Adrenal gland (tissue), 12 donors: ENCODE results near the gene RELA. TPM values are rescaled to one million over a fixed set of nuclear protein-coding genes. Genes with fewer than 3 reads are reported as not detected.
"Not testable (repeated sequence)": the region's sequence is repeated elsewhere in the genome, so short reads cannot be mapped to it uniquely, and the experiment has no call there.

Experiments used
- DNase-seq, 7 donors: peaks; one replicate each; pipeline ENCODE4 v3.0.0-alpha.2; 2019 to 2020
- H3K27ac ChIP-seq, 5 donors: fragments of 200-600 bp; sonication (generic) in 4 of 5; 1 replicate in 3 of 5; 2 replicates in 2 of 5; pipeline versions ENCODE4 v1.5.1 to v1.8.0; 2016 to 2020; ENCODE audit warnings: mild to moderate bottlenecking in 1 of 5
- H3K27me3 ChIP-seq: fragments of 200-600 bp; 2 replicates; pipeline ENCODE4 v1.8.0; 2021
- H3K36me3 ChIP-seq, 2 donors: fragments of 200-600 bp; replicated peaks in 1 of 2; 1 replicate in 1 of 2; 2 replicates in 1 of 2; pipeline versions ENCODE4 v1.5.1 to v1.8.0; 2018 to 2022
- H3K4me1 ChIP-seq, 2 donors: fragments of 200-600 bp; replicated peaks in 1 of 2; 1 replicate in 1 of 2; 2 replicates in 1 of 2; pipeline versions ENCODE4 v1.5.1 to v1.8.0; 2018 to 2021
- H3K4me3 ChIP-seq, 4 donors: fragments of 200-600 bp; sonication (generic) in 3 of 4; one replicate each; pipeline ENCODE4 v1.5.1; 2016 to 2018
- H3K9me3 ChIP-seq, 3 donors: fragments of 200-600 bp; sonication (generic) in 1 of 3; replicated peaks in 1 of 3; 1 replicate in 2 of 3; 2 replicates in 1 of 3; pipeline versions ENCODE4 v1.5.1 to v1.8.0; 2016 to 2021
- POLR2A ChIP-seq, 2 donors: fragments of 450-650 bp; IDR thresholded peaks; one replicate each; pipeline ENCODE4 v1.6.1; 2017; ENCODE audit warnings: antibody characterized with exemption in 2 of 2, mild to moderate bottlenecking in 2 of 2, moderate library complexity in 1 of 2
- WGBS, 4 donors: extraction: QIAGEN DNeasy Blood & Tissue Kit in 2 of 4; methylation state at CpG; one replicate each; pipeline versions ENCODE4 v1.1.5 to v1.1.7; 2013 to 2017; 5-methylcytosine and 5-hydroxymethylcytosine counted together
- intact Hi-C, 2 donors: fragments of 100-400 bp; cut with DNase I; formaldehyde crosslinking; loops; one replicate each; pipeline versions ENCODE4 v1.14.1 to v1.15.0; 2022 to 2023
- polyA plus RNA-seq, 3 donors: library from polyadenylated mRNA; stranded (reverse); fragments of 200-250 nt in 2 of 3; fragments of 350-450 nt in 1 of 3; fragmentation: Illumina TruSeq in 1 of 3; extraction: RNeasy Lipid Tissue Mini Kit (QIAGEN cat#74804) in 1 of 3; gene quantifications; one replicate each; pipeline ENCODE4 v1.2.3, GENCODE V29; 2013 to 2014
- total RNA-seq, 9 donors: library from RNA; depleted of rRNA in 4 of 9; stranded (reverse); fragments of >200 nt in 4 of 9; fragments of 120-200 nt in 1 of 9; fragmentation: NEBNext Ultra II Directional in 1 of 9; extraction: Animal tissue kit (Norgen Biotek cat#: 25700) in 1 of 9; gene quantifications; one replicate each; pipeline versions ENCODE4 v1.1.0 to v1.2.4, GENCODE V29; 2013 to 2023
- TF ChIP-seq, protein P1 (sequence below), 6 experiments: fragments of 450-650 bp in 4 of 6; fragments of 200-600 bp in 2 of 6; sonication (generic) in 1 of 6; IDR thresholded peaks; 1 replicate in 5 of 6; 2 replicates in 1 of 6; pipeline versions ENCODE4 v1.5.1 to v1.8.0; 2016 to 2021; ENCODE audit warnings: antibody characterized with exemption in 6 of 6, mild to moderate bottlenecking in 2 of 6, moderate library complexity in 1 of 6
- donor health status: healthy with polysubstance abuse.
- donor health status: Bipolar disorder and iron deficiency.
- donor health status: DM: yes; HTN: yes; CAD: no.
- donor health status: DM: no; HTN: no; CAD: no.
- donor health status: DM: no; HTN: no; CAD: no.
- donor health status: DM: yes; HTN: yes; CAD: no.

The RELA gene
- total and polyA plus RNA-seq, 12 donors, result 19.3 to 76.2 (median 64.1) TPM

GRCh38 chr11:65639623-65640482 is 22.9 kb downstream of the RELA start:
- H3K27me3 ChIP-seq, result no peaks in the 10 kb centered on the region
- 57 to 82% (median 72%) methylated on average over 3 to 8 of the region's 8 CpGs for WGBS, 4 donors
- intact Hi-C loops, result no loop called here
- peak overlapping the region in 1 of 4 donors; percentile 72 for H3K4me3 ChIP-seq
- peaks cover 26 to 48% of the 10 kb centered on the region in 2 donors for H3K4me1 ChIP-seq
- TF ChIP-seq, protein P1, sequence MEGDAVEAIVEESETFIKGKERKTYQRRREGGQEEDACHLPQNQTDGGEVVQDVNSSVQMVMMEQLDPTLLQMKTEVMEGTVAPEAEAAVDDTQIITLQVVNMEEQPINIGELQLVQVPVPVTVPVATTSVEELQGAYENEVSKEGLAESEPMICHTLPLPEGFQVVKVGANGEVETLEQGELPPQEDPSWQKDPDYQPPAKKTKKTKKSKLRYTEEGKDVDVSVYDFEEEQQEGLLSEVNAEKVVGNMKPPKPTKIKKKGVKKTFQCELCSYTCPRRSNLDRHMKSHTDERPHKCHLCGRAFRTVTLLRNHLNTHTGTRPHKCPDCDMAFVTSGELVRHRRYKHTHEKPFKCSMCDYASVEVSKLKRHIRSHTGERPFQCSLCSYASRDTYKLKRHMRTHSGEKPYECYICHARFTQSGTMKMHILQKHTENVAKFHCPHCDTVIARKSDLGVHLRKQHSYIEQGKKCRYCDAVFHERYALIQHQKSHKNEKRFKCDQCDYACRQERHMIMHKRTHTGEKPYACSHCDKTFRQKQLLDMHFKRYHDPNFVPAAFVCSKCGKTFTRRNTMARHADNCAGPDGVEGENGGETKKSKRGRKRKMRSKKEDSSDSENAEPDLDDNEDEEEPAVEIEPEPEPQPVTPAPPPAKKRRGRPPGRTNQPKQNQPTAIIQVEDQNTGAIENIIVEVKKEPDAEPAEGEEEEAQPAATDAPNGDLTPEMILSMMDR (IDR thresholded peaks at IDR 0.05), result no peak
- no peak for TF ChIP-seq POLR2A (IDR thresholded peaks at IDR 0.05)
- peak overlapping the region; percentile 24 to 94 (median 68) for H3K27ac ChIP-seq
- no peaks in the 10 kb centered on the region for H3K9me3 ChIP-seq
- peaks cover 0 to 35% of the 10 kb centered on the region in 2 donors for H3K36me3 ChIP-seq
- DNase-seq, result peak in 4 of 7 donors; percentile 58 to 80 (median 64)

GRCh38 chr11:65639228-65639597 is 23.5 kb downstream of the RELA start:
- Histone ChIP-seq H3K4me1 (peaks cover 26 to 48% of the 10 kb centered on the region in 2 donors), H3K36me3 (peaks cover 0 to 41% of the 10 kb centered on the region in 2 donors), H3K27ac (peak overlapping the region in 3 of 5 donors; percentile 24 to 94 (median 82)), H3K4me3 (peak overlapping the region in 1 of 4 donors; percentile 72)
- H3K9me3 ChIP-seq, intact Hi-C loops, H3K27me3 ChIP-seq, DNase-seq: not testable (repeated sequence)
- 79 to 94% (median 90%) methylated on average over 6 to 9 of the region's 9 CpGs for WGBS, 4 donors

GRCh38 chr11:65637794-65638419 is 24.8 kb downstream of the RELA start, which contains the start of gene SIPA1:
Gene SIPA1, plus strand, starts transcription at chr11:65638101. Its CDS starts 2,821 bp downstream, at chr11:65640922.
- 3 to 9% (median 5%) methylated on average over 18 to 46 of the region's 46 CpGs for WGBS, 4 donors
- Histone ChIP-seq H3K4me1 (peaks cover 26 to 48% of the 10 kb centered on the region in 2 donors), H3K4me3 (peak within 1 kb of the TSS in 3 of 4 donors; percentile 46 to 73 (median 72)), H3K9me3 (no peaks in the 10 kb centered on the region), H3K27ac (peak within 1 kb of the TSS; percentile 65 to 94 (median 82)), H3K27me3 (no peaks in the 10 kb centered on the region), H3K36me3 (peaks cover 0 to 49% of the 10 kb centered on the region in 2 donors)
- peak; percentile 21 to 57 for TF ChIP-seq POLR2A (IDR thresholded peaks at IDR 0.05)
- TF ChIP-seq, protein P1 (IDR thresholded peaks at IDR 0.05), result peak; percentile 5 to 61 (median 45)
- DNase-seq, result peak; percentile 82 to 90 (median 87)
- intact Hi-C loops, result no loop called here

DNA sequence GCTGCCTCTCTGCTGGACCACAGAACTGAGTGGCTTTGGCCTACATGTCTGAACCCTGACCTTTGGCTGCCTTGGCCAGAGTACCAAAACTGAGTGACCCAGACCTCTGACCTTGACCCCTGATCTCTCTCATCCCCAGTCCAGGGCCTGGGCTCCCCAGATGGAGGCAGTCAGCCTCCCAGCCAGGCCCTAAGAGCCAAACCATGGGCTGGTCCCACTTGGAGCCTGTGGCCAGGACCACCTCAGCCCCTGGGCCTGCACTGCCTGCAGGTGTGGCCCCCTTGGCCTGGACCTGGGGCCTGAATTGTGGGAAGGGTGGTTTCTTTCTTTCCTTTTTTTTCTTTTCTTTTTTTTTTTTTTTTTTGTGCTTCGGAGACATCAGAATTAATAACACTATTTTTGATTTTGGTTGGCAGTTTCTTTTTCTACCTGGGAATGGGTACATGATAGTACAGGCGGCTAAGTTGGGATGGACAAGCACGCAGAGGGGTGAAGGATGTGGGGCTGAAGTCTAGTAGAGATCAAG is 25.6 kb downstream of the RELA start:
- intact Hi-C loops, result no loop called here
- H3K4me1 ChIP-seq, result peaks cover 26 to 48% of the 10 kb centered on the region in 2 donors
- H3K27me3 ChIP-seq, result no peaks in the 10 kb centered on the region
- H3K9me3 ChIP-seq, result no peaks in the 10 kb centered on the region
- peaks cover 0 to 47% of the 10 kb centered on the region in 2 donors for H3K36me3 ChIP-seq
- 86 to 88% (median 87%) methylated on average over 3 of the region's 3 CpGs for WGBS, 4 donors
- DNase-seq, result no peak
- peak overlapping the region in 2 of 5 donors; percentile 82 to 94 for H3K27ac ChIP-seq
- no peak for TF ChIP-seq POLR2A (IDR thresholded peaks at IDR 0.05)
- TF ChIP-seq, protein P1 (IDR thresholded peaks at IDR 0.05), result no peak
- H3K4me3 ChIP-seq, result no peak overlapping the region
